Hematopoietic multipotent progenitor cell treated with erythropoietin and hydrocortisone succinate and interleukin-3 and kit ligand, for 17 days (in vitro differentiated cells): ENCODE results near the gene IFITM10.

ENCODE experiments used
- DNase-seq: peaks from one replicate; pipeline ENCODE4 v3.0.0-alpha.2; 2015; ENCODE audit warnings: low spot score

Gene IFITM10

GRCh38 chr11:1750481-1750839 lies at the start of gene IFITM10:
Gene IFITM10, minus strand, starts transcription at chr11:1750595. Its CDS starts 153 bp downstream, at chr11:1750442.
- peak; percentile 70 for DNase-seq

DNA sequence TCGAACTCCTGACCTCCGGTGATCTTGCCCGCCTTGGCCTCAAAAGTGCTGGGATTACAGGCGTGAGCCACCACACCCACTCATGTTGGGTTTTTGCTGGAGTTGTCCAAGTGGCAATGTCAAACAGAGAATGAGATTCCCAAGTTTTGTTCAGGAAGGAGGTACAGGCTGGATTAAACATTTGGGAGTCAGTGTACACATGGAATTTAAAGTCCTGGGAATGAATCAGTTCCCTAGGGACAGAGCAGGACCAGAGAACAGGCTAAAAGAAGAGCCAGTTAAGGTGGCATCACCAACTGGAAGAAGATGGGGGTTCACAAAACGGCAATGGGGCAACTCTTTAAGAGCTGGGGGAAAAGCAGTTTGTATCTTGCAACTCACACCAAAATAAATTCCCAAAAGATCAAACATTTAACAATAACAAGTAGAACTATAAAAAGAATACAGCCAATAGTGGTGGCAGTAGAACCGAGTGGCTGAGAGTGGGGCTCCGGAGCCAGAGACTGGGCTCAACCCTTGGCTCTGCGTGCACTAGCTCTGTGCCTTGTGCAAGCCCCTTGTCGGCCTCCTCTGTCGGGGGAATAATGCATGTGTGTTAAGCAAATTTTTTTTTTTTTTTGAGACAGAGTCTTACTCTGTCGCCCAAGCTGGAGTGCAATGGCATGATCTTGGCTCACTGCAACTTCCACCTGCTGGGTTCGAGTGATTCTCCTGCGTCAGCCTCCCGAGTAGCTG lies 47.2 kb upstream of the IFITM10 start:
- no peak for DNase-seq

DNA sequence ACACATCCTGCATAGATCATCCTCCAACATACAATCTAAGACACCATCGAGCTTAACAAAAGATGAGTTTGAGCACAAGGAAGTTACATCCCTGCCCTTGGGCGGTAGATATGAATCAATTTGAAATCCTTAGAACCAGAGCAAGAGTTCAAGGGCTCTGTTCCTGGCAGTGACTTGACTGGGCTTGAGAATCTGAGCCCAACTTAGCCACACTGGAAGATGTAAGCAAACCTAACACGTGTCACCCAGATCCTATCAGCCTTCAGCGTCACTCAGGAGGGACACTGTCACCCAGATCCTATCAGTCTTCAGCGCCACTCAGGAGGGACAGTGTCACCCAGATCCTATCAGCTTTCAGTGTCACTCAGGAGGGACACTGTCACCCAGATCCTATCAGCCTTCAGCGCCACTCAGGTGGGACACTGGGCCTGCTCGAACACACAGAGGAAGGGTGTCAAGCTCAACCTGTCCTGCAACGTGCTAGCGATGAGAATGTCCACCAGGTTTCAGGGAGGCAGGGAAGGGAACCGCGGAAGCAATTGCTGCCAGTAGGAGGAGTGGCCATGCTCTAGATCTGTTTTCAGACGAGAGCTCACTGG lies 46.1 kb upstream of the IFITM10 start:
- no peak for DNase-seq

DNA sequence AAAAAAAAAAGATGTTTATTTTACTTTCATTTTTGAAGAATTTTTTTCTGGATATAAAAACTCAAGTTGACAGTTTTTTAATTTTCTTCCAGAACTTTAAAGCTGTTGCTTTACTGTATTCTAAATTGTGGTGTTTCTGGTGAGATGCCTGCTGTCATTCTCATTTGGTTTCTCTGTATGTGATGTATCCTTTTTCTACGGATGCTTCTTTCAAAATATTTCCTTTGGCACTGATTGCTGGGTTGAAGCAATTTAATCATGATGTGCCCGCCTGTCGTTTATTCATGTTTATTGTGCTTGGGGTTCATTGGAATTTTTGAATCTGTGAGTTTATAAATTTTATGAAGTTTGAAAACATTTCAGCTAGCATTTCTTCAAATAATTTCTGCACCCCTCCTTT lies 42.7 kb upstream of the IFITM10 start:
- DNase-seq, result no peak

DNA sequence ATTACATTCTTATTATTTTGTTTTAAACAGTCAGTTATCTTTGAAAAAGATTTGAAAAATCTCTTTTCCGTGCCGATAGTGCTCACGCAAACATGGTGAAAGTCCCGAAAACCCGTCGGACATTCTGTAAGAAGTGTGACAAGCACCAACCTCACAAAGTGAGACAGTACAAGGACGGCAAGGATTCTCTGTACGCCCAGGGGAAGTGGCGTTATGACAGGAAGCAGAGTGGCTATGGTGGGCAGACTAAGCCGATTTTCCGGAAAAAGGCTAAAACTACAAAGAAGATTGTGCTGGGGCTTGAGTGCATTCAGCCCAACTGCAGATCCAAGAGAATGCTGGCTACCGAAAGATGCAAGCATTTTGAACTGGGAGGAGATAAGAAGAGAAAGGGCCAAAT lies 42.1 kb upstream of the IFITM10 start:
- DNase-seq, result no peak

- no peak for DNase-seq
These were observed 41.5 kb upstream of the IFITM10 start for GRCh38 chr11:1791912-1792311.

GRCh38 chr11:1786466-1786865 lies 36.1 kb upstream of the IFITM10 start:
- no peak for DNase-seq

DNA sequence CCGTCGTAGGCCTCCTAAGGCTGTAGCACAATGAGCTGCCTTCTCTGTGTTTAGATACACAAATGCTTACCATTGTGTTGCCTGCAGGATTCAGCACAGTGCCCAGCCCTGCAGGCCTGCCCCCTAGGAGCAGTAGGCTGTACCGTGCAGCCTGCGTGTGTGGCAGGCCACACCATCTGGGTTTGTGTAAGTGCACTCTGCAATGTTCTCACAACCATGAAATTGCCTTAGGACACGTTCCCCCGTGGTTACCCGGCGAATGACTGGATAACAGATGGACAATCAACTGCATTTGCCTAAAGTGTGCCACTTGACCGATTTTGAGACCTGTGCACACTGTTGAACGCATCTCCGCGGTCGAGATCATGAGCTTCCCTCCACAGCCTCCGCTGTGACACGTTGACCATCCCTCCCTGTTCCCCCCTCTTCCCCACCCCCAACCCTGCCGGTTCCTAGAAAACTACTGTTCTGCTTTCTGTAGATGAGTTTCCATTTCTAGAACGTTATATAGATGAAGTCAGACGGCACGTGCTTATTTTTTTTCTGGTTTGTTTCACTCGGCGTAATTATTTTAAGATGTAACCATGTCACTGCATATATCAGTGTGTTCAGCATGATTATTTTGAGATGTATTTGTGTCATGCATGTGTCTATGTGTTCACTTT lies 35.5 kb upstream of the IFITM10 start:
- DNase-seq, result no peak

DNA sequence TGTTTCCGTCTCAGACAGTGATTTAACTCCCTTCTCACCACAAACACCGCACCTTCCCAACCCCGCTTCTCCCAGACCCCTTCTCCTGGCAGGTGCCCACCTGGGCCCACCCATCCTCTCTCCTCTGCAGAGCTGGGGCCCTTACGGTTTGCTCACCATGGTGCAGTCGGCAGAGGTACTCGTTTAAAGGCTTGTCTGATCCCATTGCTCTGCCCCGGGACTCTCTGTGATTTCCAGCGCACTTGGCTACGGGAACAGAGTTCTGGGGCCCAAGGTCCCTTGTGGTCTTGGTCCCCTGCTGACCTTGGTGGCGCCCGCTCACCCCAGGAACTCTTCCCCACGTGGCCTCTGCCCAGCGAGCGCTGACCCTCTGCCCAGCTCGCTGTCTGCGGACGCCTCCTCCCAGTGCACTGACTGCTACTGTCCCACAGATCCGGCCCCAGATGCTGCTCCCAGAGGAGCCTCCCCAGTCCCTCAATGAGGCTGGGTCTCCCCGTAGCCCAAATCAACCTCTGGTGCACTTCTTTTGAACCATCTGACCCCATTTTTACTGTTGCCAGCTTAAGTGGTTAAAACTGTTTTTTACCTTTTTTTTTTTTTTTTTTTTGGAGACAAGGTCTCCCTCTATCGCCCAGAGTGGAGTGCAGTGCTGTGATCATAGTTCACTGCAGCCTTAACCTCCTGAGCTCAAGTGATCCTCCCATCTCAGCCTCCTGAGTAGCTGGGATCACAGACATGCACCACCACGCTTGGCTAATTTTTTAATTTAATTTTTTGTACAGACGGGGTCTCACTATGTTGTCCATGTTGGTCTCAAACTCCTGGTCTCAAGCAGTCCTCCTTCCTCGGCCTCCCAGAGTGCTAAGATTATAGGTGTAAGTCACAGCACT lies 34.6 kb upstream of the IFITM10 start:
- DNase-seq, result no peak

DNA sequence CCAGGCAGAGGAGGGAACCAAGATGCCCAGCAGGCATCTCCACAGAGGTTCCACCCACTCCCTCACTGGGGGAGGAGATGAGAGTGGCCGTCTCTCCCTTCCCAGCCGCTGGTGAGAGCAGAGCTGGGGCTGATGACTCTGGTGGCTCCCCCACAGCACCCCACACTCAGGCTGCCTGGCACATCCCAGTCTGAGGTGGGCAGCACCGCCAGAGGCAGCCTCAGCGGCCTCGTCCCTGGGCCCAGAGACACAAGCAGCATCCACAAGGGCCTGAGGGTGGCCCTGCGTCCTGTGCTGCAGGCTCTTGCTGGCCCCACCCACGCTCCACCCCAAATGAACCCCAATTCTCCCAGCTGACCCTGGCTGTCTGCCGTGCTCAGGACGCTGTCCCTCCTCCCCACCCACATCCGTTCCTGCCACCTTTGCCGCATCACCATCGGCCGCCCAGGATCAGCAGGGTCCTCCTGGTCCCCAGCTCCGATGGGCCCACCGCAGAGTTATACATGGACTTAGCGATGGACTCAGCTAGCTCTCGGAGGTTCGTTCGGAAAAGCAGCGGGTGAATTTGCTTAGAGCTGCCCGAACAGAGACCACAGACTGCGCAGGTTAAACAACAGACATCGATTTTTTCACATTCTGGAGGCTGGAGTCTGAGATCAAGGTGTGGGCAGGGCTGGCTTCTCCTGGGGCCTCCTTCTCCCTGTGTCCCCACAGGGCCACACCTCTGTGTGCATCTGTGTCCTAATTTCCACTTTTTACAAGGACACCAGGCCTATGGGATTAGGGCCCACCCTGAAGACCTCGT lies 33.5 kb upstream of the IFITM10 start:
- no peak for DNase-seq

- no peak for DNase-seq
These were observed 32.7 kb upstream of the IFITM10 start for GRCh38 chr11:1782831-1783724.

GRCh38 chr11:1782031-1782590 lies 31.7 kb upstream of the IFITM10 start:
- DNase-seq, result no peak

- DNase-seq, result no peak
These were observed 31.2 kb upstream of the IFITM10 start for GRCh38 chr11:1781593-1781975.

DNA sequence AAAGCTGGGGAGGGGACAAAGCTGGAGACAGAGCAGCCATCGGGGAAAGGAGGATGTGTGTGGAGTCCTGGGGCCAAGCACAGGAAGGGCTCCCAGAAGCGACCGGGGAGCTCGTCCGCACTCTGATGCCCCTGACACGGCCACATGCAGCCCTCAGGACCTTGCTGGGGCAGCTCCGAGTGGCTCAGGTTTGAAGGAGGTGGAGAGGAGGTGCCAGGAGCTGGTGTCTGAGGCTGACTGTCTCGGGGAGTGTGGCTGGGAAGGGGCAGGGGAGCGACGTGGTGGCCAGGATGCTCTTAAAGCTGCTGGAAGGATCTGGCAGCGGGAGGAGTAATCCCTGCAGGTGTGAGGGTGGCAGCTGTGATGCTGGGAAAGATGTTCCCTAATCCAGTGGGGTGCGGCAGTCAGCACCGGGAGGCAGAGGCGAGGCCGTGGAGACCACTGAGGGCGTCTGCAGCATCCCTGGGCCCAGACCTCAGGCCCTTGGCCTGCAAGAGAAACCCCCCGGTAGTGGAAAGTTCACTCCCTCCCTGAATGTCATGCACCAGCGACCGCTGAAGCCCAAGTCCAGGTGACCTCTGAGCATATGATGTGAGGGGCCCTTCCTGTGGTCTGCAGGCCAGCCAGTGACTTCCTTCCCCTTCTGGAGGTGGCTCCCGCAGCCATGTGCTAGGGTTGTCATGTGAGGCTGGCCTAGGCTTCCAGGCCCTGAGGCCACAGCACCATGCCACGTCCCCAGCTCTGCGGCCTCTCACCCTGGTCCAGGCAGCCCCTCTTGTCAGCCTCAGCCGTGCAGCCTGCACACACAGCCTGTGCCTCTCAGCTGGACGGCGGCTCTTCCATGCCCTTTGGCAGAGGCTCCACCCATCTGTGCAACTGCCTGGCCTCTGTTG lies 30.6 kb upstream of the IFITM10 start:
- DNase-seq, result no peak

- DNase-seq, result no peak
These were observed 29.7 kb upstream of the IFITM10 start for GRCh38 chr11:1779806-1780699.

DNA sequence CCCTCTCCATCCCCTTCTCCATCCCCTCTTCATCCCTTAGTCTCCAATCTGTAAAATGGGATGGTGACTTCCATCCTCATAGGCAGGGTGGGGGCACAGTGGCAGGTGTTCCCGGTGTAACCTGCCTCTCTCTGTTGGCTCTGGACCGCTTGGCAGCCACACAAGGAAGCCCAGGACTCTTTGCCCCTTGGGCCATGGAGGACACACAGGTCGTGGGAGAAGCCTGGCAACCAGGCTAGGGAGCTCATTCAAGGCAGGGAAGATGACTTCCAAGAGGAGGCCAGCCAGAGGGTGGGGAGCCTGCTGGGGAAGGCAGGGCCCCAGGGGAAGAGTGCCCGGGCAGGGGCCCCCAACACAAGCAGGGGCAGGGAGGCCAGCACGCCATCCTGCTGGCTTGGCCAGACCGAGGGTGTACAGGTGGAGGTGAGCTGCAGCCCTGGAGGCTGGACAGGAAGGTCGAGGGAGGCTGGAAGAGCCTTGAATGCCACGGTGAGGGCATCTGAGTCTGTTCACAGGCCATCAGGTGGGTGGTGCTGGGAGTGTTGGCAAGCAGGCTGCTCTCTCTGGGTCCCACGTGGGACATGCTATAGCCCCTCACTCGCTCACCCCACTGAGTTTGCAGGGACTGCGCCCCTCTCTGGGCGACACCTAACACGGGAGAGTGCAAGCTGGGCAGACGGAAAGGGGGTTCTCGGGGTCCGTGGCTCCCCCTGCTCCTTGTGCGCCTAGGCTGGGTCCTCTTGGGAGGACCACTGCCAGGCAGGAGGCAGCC lies 28.8 kb upstream of the IFITM10 start:
- DNase-seq, result no peak

DNA sequence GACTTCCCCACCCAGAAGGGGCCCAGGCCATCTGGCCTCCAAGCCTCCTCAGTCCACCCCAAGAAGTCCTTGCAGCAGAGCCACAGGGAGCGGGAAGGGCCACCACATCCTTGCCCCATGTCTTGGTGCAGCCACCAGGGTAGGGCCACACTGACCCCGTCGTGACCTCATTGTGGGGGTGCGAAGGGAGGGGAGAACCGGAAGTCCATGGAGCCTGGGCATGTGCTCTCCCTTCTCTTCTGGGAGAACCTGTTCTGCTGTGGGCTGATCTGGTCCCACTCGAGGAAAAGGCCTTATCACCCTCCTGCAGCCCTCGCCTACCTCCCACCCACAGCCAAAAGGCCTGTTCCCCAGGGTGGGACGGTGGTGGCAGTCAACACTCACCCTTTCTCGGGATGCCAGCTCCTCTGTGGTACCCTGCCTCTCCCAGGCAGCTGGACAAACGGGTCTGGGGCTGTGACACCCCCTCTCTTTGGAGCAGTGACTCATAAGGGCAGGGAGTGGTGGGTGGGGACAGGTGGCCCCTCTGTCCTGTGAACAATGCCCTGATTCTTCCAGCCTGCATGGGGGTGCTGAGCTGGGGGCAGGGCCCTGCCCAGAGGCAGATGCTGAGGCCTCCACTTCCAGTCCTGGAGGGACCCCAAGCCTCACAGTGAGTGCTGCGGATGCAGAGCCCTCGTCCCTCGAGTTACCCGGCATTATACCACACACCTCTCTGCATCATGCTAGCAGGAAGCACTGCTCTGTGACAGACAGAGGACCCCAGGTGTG lies 27.9 kb upstream of the IFITM10 start:
- no peak for DNase-seq
